GM20000 (cell line): Measurements from ENCODE around the gene HDGFL1.

ENCODE experiments used
- DNase-seq: peaks from one replicate; pipeline ENCODE4 v3.0.0; 2012; ENCODE audit warnings: low spot score
- CTCF ChIP-seq: IDR thresholded peaks from 2 replicates; pipeline ENCODE4 v1.5.1; 2012; ENCODE audit warnings: mild to moderate bottlenecking, control low read depth; ENCODE audit errors: extremely low read depth, missing control alignments

HDGFL1 gene

GRCh38 chr6:22605736-22606135 lies 36.4 kb downstream of the HDGFL1 start:
- TF ChIP-seq CTCF: no peak
- DNase-seq: no peak

DNA sequence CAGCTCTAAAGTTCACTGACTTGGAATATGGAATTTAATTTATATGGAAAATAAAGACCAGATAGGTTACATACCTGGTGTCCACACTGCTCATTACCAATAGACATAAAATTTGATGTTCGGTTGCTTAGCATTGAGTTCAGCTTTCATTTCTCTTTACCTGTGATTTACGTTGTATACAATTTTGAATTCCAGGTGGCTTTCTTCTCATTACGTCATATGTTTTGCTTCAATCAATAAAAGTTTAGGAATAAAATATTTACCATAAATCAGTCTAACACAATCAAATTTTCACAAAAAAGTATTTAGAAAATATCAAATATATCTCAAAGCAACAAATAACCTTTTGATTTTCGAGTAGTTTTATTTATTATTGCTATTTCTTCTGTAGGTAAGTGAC lies 40.8 kb downstream of the HDGFL1 start:
- DNase-seq: no peak
- no peak for TF ChIP-seq CTCF

DNA sequence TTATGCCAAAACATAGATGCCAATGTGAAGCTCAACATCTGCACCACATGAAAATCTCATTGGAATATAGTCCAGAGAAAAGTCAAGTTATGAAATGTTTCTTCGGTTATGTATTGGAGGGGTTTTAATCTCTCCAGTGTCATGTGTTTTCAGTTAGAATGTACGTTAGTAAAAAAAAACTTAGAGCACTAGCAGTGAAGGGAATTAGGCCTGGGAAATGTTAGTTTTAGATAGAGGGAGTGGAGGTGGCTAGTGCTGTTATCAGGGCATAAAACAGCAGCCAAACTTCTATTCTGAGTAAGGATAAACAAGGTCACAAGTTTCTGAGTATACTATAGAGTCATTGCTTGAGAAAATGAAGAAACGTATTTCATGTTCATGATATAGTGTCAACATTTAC lies 42.9 kb downstream of the HDGFL1 start:
- TF ChIP-seq CTCF: no peak
- no peak for DNase-seq

DNA sequence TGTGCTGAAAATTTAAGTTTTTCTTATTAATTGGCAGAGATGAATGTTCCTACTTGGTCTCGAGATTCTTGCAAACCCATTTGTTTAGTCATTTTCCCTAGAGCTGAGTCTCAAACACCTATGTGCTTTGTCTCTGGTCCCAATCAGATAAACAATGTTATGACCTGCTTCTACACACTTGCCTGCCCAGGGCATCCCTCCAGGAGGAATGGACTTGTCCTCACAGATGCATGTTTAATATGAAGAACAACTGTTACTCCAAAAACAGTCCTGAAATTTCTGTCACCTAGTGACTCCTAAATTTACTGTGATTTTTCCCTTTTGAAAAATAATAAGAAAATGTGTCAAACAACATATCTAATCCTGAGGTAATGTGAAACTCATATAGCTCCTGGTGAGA lies 43.7 kb downstream of the HDGFL1 start:
- TF ChIP-seq CTCF: no peak
- no peak for DNase-seq

DNA sequence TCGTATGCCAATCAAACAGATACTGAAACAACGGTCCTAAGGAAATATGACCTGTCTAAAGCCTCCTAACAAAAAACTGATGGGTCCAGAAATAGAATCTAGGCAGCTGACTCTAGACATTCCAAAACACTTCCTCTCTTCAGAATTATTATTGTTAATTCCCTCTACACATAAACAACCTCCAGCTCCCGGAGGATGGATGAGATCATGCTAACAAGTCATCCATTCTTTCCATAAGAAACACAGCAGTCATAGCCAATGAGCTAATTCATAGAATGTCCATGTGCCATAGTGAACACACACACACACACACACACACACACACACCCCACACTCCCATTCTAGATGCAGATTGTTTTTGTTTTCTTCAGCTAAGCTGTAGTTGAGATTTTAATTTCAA lies 44.3 kb downstream of the HDGFL1 start:
- no peak for TF ChIP-seq CTCF
- DNase-seq: no peak

GRCh38 chr6:22614547-22614946 lies 45.2 kb downstream of the HDGFL1 start:
- no peak for DNase-seq
- TF ChIP-seq CTCF: no peak

DNA sequence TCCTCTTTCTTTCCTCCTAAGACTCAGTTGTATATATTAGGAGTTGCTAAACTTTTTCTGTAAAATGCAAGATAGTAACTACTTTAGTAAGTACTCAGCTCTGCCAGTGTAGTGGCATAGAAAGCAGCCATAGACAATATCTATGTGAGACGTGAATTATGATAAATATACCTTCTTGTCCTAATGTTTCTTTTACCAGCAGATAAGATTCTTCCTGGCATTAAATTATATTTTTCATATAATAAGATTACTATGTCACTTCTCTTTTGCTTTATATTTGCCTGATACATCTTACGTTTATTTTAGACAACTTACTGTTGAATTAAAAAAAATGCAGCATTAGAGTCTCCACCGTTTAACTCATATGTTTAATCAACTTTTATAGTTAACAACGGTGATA lies 51.7 kb downstream of the HDGFL1 start:
- DNase-seq: no peak

More for the DNA sequence above, 51.7 kb downstream of the HDGFL1 start:
- no peak for TF ChIP-seq CTCF
